ENCODE results near the gene ARHGEF19.

DNA sequence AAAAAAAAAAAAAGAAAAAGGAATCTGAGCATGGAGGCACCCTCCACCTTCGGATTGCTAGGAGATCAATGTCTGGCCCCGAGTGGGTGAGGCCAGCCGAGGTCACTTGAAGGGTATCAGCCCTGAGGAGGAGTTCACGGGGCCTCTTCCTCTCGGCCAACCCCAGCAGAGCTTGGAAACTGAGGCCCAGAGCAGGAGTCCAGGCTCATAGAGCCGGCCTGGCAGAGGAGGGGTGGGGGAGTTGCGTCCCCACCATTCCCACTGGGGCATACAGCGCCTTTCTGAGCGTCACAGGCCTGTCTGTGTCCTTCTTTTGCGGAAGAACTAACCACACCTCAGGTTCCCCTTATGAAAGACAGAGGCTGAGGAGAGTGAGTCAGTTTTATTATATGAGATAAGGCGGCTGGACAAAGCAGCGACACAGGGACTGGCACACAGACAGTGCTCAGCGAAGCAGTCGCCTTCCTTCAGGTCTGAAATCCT is 39.4 kb downstream of the ARHGEF19 start:
- TF ChIP-seq EZH2phosphoT487 (IDR thresholded peaks at IDR 0.05; ENCODE audit: insufficient read depth, low read depth) (no peak), EZH2 (IDR thresholded peaks at IDR 0.05; ENCODE audit: insufficient read depth, poor library complexity, severe bottlenecking) (no peak)

Measured in GM23248 (cell line).